Measurements from ENCODE around the gene SSRP1.

SSRP1 gene

GRCh38 chr11:57341250-57341808, 5.6 kb upstream of the SSRP1 start:
- H2AFZ ChIP-seq (ENCODE audit: low read length), result peak overlapping the region; percentile 84; the same call in 1 of the 2 replicates
- no peaks in the 10 kb centered on the region for H3K9me2 ChIP-seq (replicated peaks; ENCODE audit: low read depth, low read length)
- no peaks in the 10 kb centered on the region for H3K36me3 ChIP-seq (ENCODE audit: insufficient read depth, low read length)
- H4K20me1 ChIP-seq (ENCODE audit: insufficient read depth, low read length, poor library complexity, severe bottlenecking), result no peaks in the 10 kb centered on the region
- peaks cover 2% of the 10 kb centered on the region for H3K79me2 ChIP-seq (ENCODE audit: insufficient read depth, low read length)
- no peaks in the 10 kb centered on the region for H3K27me3 ChIP-seq (ENCODE audit: insufficient read depth, low read length, poor library complexity, severe bottlenecking)
- H3K9ac ChIP-seq (ENCODE audit: low read depth, low read length, poor library complexity, severe bottlenecking), result no peak overlapping the region
- no peak overlapping the region for H3K4me2 ChIP-seq (ENCODE audit: low read depth, low read length, poor library complexity, severe bottlenecking)
- H3K4me1 ChIP-seq (ENCODE audit: insufficient read depth, low read length, poor library complexity, severe bottlenecking), result peaks cover 14% of the 10 kb centered on the region
- TF ChIP-seq EZH2phosphoT487 (IDR thresholded peaks at IDR 0.05; ENCODE audit: borderline replicate concordance), result no peak
- no peak for TF ChIP-seq CTCF (conservative IDR thresholded peaks at IDR 0.05; ENCODE audit: low read length)
- no peak overlapping the region for H3K4me3 ChIP-seq (ENCODE audit: low read length, poor library complexity, severe bottlenecking)
- no peaks in the 10 kb centered on the region for H3K9me3 ChIP-seq (ENCODE audit: insufficient read depth, low read depth, low read length)
- no peaks in the 10 kb centered on the region for H3F3A ChIP-seq (ENCODE audit: low read depth)

GRCh38 chr11:57340039-57340615, 4.4 kb upstream of the SSRP1 start:
- H3K4me3 ChIP-seq (ENCODE audit: low read length, poor library complexity, severe bottlenecking), result no peak overlapping the region
- H3K9me2 ChIP-seq (replicated peaks; ENCODE audit: low read depth, low read length), result no peaks in the 10 kb centered on the region
- no peaks in the 10 kb centered on the region for H3K9me3 ChIP-seq (ENCODE audit: insufficient read depth, low read depth, low read length)
- no peaks in the 10 kb centered on the region for H3K36me3 ChIP-seq (ENCODE audit: insufficient read depth, low read length)
- H3K79me2 ChIP-seq (ENCODE audit: insufficient read depth, low read length), result peaks cover 12% of the 10 kb centered on the region
- H3K4me1 ChIP-seq (ENCODE audit: insufficient read depth, low read length, poor library complexity, severe bottlenecking), result peaks cover 20% of the 10 kb centered on the region
- peak overlapping the region; percentile 23 for H3K9ac ChIP-seq (ENCODE audit: low read depth, low read length, poor library complexity, severe bottlenecking)
- no peaks in the 10 kb centered on the region for H3F3A ChIP-seq (ENCODE audit: low read depth)
- no peaks in the 10 kb centered on the region for H4K20me1 ChIP-seq (ENCODE audit: insufficient read depth, low read length, poor library complexity, severe bottlenecking)
- H3K27me3 ChIP-seq (ENCODE audit: insufficient read depth, low read length, poor library complexity, severe bottlenecking), result no peaks in the 10 kb centered on the region
- H3K4me2 ChIP-seq (ENCODE audit: low read depth, low read length, poor library complexity, severe bottlenecking), result no peak overlapping the region
- peak overlapping the region; percentile 84; the same call in 1 of the 2 replicates for H2AFZ ChIP-seq (ENCODE audit: low read length)
- TF ChIP-seq CTCF (conservative IDR thresholded peaks at IDR 0.05; ENCODE audit: low read length), result peak; percentile 68
- TF ChIP-seq EZH2phosphoT487 (IDR thresholded peaks at IDR 0.05; ENCODE audit: borderline replicate concordance), result no peak

GRCh38 chr11:57339328-57339727, 3.6 kb upstream of the SSRP1 start:
- Histone ChIP-seq H3K79me2 (ENCODE audit: insufficient read depth, low read length) (peaks cover 20% of the 10 kb centered on the region), H3K9ac (ENCODE audit: low read depth, low read length, poor library complexity, severe bottlenecking) (peak overlapping the region; percentile 23)

More at GRCh38 chr11:57339328-57339727, 3.6 kb upstream of the SSRP1 start:
- Histone ChIP-seq H2AFZ (ENCODE audit: low read length) (peak overlapping the region; percentile 50; the same call in 1 of the 2 replicates), H4K20me1 (ENCODE audit: insufficient read depth, low read length, poor library complexity, severe bottlenecking) (peaks cover 3% of the 10 kb centered on the region), H3K4me2 (ENCODE audit: low read depth, low read length, poor library complexity, severe bottlenecking) (no peak overlapping the region), H3K36me3 (ENCODE audit: insufficient read depth, low read length) (no peaks in the 10 kb centered on the region), H3K4me3 (ENCODE audit: low read length, poor library complexity, severe bottlenecking) (no peak overlapping the region), H3K9me2 (replicated peaks; ENCODE audit: low read depth, low read length) (no peaks in the 10 kb centered on the region), H3F3A (ENCODE audit: low read depth) (no peaks in the 10 kb centered on the region), H3K9me3 (ENCODE audit: insufficient read depth, low read depth, low read length) (no peaks in the 10 kb centered on the region), H3K27me3 (ENCODE audit: insufficient read depth, low read length, poor library complexity, severe bottlenecking) (no peaks in the 10 kb centered on the region), H3K4me1 (ENCODE audit: insufficient read depth, low read length, poor library complexity, severe bottlenecking) (peaks cover 23% of the 10 kb centered on the region)
- TF ChIP-seq CTCF (conservative IDR thresholded peaks at IDR 0.05; ENCODE audit: low read length), result no peak
- no peak for TF ChIP-seq EZH2phosphoT487 (IDR thresholded peaks at IDR 0.05; ENCODE audit: borderline replicate concordance)

All from Loucy (cell line).